Motor neuron (in vitro differentiated cells): ENCODE results near the gene DVL3. TPM values are rescaled to one million over a fixed set of nuclear protein-coding genes. Genes with fewer than 3 reads are reported as not detected.
A peak's percentile ranks its signal among the peaks of the same experiment; 100 is the strongest.
"Not testable (repeated sequence)": the region's sequence is repeated elsewhere in the genome, so short reads cannot be mapped to it uniquely, and the experiment has no call there.

Experiments used
- ATAC-seq, 8 experiments: fragments of 200-7000 bp; cut with Tn5 transposase; replicated peaks in 6 of 8; 2 replicates each; pipeline ENCODE4 v1.8.0; 2021; ENCODE audit warnings: mild to moderate bottlenecking in 8 of 8, moderate library complexity in 8 of 8
- H3K27ac ChIP-seq, 2 donors: fragments of 250-450 bp; sonication (Bioruptor Pico); 2 replicates each; pipeline ENCODE4 v1.9.0; 2021; ENCODE audit warnings: antibody characterized with exemption in 2 of 2, mild to moderate bottlenecking in 2 of 2, moderate library complexity in 1 of 2
- H3K4me1 ChIP-seq, 2 donors: fragments of 250-450 bp; sonication (Bioruptor Pico); replicated peaks in 1 of 2; 2 replicates each; pipeline ENCODE4 v1.6.1; 2021; ENCODE audit warnings: antibody characterized with exemption in 2 of 2, mild to moderate bottlenecking in 2 of 2, moderate library complexity in 1 of 2
- H3K4me3 ChIP-seq, 5 donors: fragments of 250-450 bp; sonication (Bioruptor Pico); 2 replicates each; pipeline ENCODE4 v1.9.0; 2021; ENCODE audit warnings: antibody characterized with exemption in 5 of 5, mild to moderate bottlenecking in 5 of 5, moderate library complexity in 4 of 5
- WGBS, 10 experiments: fragments of 450-650 bp; shearing (Covaris generic); methylation state at CpG; one replicate each; pipeline ENCODE4 v1.0.0; 2022; 5-methylcytosine and 5-hydroxymethylcytosine counted together
- in situ Hi-C, 9 experiments: fragments of 400-800 bp; cut with MboI; loops; one replicate each; pipeline ENCODE4 v1.15.0; 2021; ENCODE audit warnings: low sequenced_read_pairs in 9 of 9, low pct_unique_long_range_greater_than_20kb in 2 of 9; ENCODE audit not compliant: unreplicated experiment in 9 of 9
- total RNA-seq, 8 experiments: library from RNA; unstranded; fragments of 300-600 nt; gene quantifications; 2 replicates each; pipeline versions ENCODE4 v1.2.3 to v1.2.4, GENCODE V29; 2022

Gene DVL3
- total RNA-seq, 8 experiments from 2014 or later: 23.1 to 64.8 (median 34.6) TPM

GRCh38 chr3:184160456-184160855 is 5.3 kb downstream of the DVL3 start:
- ATAC-seq: no peak
- peaks cover 10 to 13% of the 10 kb centered on the region in 2 donors for H3K4me1 ChIP-seq
- no peak overlapping the region for H3K4me3 ChIP-seq
- 20 to 70% methylated on average over 1 to 2 of the region's 2 CpGs; no CpG with 5 or more reads in 8 of the 10 experiments for WGBS, 10 experiments
- in situ Hi-C loops: no loop called here
- H3K27ac ChIP-seq: no peak overlapping the region

GRCh38 chr3:184162571-184163070 is 7.4 kb downstream of the DVL3 start:
- in situ Hi-C loops, H3K4me1 ChIP-seq, H3K4me3 ChIP-seq, H3K27ac ChIP-seq: not testable (repeated sequence)
- 64 to 100% (median 87%) methylated on average over 1 to 7 of the region's 8 CpGs; no CpG with 5 or more reads in 2 of the 10 experiments for WGBS, 10 experiments
- peak in 1 of 8 experiments; percentile 19 for ATAC-seq

GRCh38 chr3:184164648-184165330 is 9.6 kb downstream of the DVL3 start:
- no peak overlapping the region for H3K27ac ChIP-seq
- in situ Hi-C loops: no loop called here
- H3K4me3 ChIP-seq: no peak overlapping the region
- no peak for ATAC-seq
- 80 to 100% (median 100%) methylated on average over 1 to 3 of the region's 16 CpGs; no CpG with 5 or more reads in 7 of the 10 experiments for WGBS, 10 experiments
- no peaks in the 10 kb centered on the region for H3K4me1 ChIP-seq

- Histone ChIP-seq H3K4me1 (no peaks in the 10 kb centered on the region), H3K4me3 (no peak overlapping the region), H3K27ac (no peak overlapping the region)
- 70 to 100% (median 93%) methylated on average over 1 to 3 of the region's 3 CpGs; no CpG with 5 or more reads in 3 of the 10 experiments for WGBS, 10 experiments
- in situ Hi-C loops: no loop called here
- no peak for ATAC-seq
Observed at GRCh38 chr3:184165543-184165942, 10.4 kb downstream of the DVL3 start.

GRCh38 chr3:184166671-184167070 is 11.5 kb downstream of the DVL3 start:
- in situ Hi-C loops: no loop called here
- Histone ChIP-seq H3K4me1 (no peaks in the 10 kb centered on the region), H3K4me3 (no peak overlapping the region), H3K27ac (no peak overlapping the region)
- WGBS, 10 experiments: 85 to 100% (median 95%) methylated on average over 1 to 6 of the region's 6 CpGs; no CpG with 5 or more reads in 7 of the 10 experiments
- ATAC-seq: no peak

GRCh38 chr3:184167786-184168185 is 12.6 kb downstream of the DVL3 start:
- no peak for ATAC-seq
- whole genome bisulfite sequencing, 10 experiments: 95% methylated on average over 4 of the region's 8 CpGs; no CpG with 5 or more reads in 9 of the 10 experiments
- no peak overlapping the region for H3K27ac ChIP-seq
- H3K4me3 ChIP-seq: no peak overlapping the region
- H3K4me1 ChIP-seq: no peaks in the 10 kb centered on the region
- in situ Hi-C loops: no loop called here

- in situ Hi-C loops: no loop called here
- ATAC-seq: peak in 5 of 8 experiments; percentile 36 to 50 (median 41)
- no peaks in the 10 kb centered on the region for H3K4me1 ChIP-seq
- H3K27ac ChIP-seq: no peak overlapping the region
- 0 to 100% (median 91%) methylated on average over 1 to 6 of the region's 9 CpGs; no CpG with 5 or more reads in 3 of the 10 experiments for WGBS, 10 experiments
- no peak overlapping the region for H3K4me3 ChIP-seq
Observed at GRCh38 chr3:184168363-184169120, 13.4 kb downstream of the DVL3 start.

GRCh38 chr3:184169896-184170875 is 15.0 kb downstream of the DVL3 start:
- Histone ChIP-seq H3K4me1 (peaks cover 0 to 3% of the 10 kb centered on the region in 2 donors), H3K27ac (no peak overlapping the region), H3K4me3 (no peak overlapping the region)
- in situ Hi-C loops: no loop called here
- ATAC-seq: no peak
- 90 to 100% (median 97%) methylated on average over 2 to 27 of the region's 66 CpGs; no CpG with 5 or more reads in 5 of the 10 experiments for WGBS, 10 experiments

GRCh38 chr3:184171562-184171961 is 16.4 kb downstream of the DVL3 start:
- WGBS, 10 experiments: 0 to 87% (median 10%) methylated on average over 1 to 4 of the region's 9 CpGs; no CpG with 5 or more reads in 3 of the 10 experiments
- H3K4me3 ChIP-seq: no peak overlapping the region
- no peak overlapping the region for H3K27ac ChIP-seq
- in situ Hi-C loops: no loop called here
- ATAC-seq: peak in 3 of 8 experiments; percentile 44 to 62 (median 55)
- H3K4me1 ChIP-seq: peaks cover 0 to 3% of the 10 kb centered on the region in 2 donors

- H3K4me1 ChIP-seq: peaks cover 11 to 15% of the 10 kb centered on the region in 2 donors
Observed at GRCh38 chr3:184172681-184173373, 17.6 kb downstream of the DVL3 start.

GRCh38 chr3:184173374-184173722 is 18.2 kb downstream of the DVL3 start:
- no peak overlapping the region for H3K4me3 ChIP-seq
- peaks cover 12 to 15% of the 10 kb centered on the region in 2 donors for H3K4me1 ChIP-seq
- ATAC-seq: no peak
- no peak overlapping the region for H3K27ac ChIP-seq
- 67 to 100% (median 89%) methylated on average over 1 to 2 of the region's 2 CpGs; no CpG with 5 or more reads in 3 of the 10 experiments for WGBS, 10 experiments
- in situ Hi-C loops: no loop called here

More at GRCh38 chr3:184172681-184173373, 17.6 kb downstream of the DVL3 start:
- peak in 2 of 8 experiments; percentile 1 to 2 for ATAC-seq
- in situ Hi-C loops: no loop called here
- WGBS, 10 experiments: 13 to 94% (median 83%) methylated on average over 2 to 5 of the region's 5 CpGs; no CpG with 5 or more reads in 1 of the 10 experiments
- no peak overlapping the region for H3K4me3 ChIP-seq
- H3K27ac ChIP-seq: no peak overlapping the region

GRCh38 chr3:184174284-184174645 is 19.1 kb downstream of the DVL3 start:
- in situ Hi-C loops: no loop called here
- no peak overlapping the region for H3K4me3 ChIP-seq
- H3K27ac ChIP-seq: no peak overlapping the region
- ATAC-seq: no peak
- WGBS, 10 experiments: 0 to 67% (median 14%) methylated on average over 1 to 4 of the region's 4 CpGs; no CpG with 5 or more reads in 1 of the 10 experiments
- peaks cover 12 to 15% of the 10 kb centered on the region in 2 donors for H3K4me1 ChIP-seq
